NCI-H1092 treated with DMSO at 0.1 percent for 48 hours (cell line): Measurements from ENCODE around the gene AKAP6.
A peak's percentile ranks its signal among the peaks of the same experiment; 100 is the strongest.

Experiments
- DNase-seq: peaks from one replicate; lab custom pipeline; 2025; lab: John Stamatoyannopoulos, UW

The AKAP6 gene

GRCh38 chr14:32407130-32407529, 78.0 kb downstream of the AKAP6 start:
- DNase-seq = no peak

- no peak for DNase-seq
Observed at GRCh38 chr14:32408018-32408417, 78.9 kb downstream of the AKAP6 start.

- no peak for DNase-seq
Observed at GRCh38 chr14:32412103-32412502, 83.0 kb downstream of the AKAP6 start.

- DNase-seq = no peak
Observed at GRCh38 chr14:32412532-32412931, 83.4 kb downstream of the AKAP6 start.

- no peak for DNase-seq
Observed at GRCh38 chr14:32413967-32414640, 85.0 kb downstream of the AKAP6 start.

- no peak for DNase-seq
Observed at GRCh38 chr14:32414808-32415255, 85.7 kb downstream of the AKAP6 start.

- peak; percentile 18 for DNase-seq
Observed at GRCh38 chr14:32417956-32418552, 89.0 kb downstream of the AKAP6 start.

- DNase-seq = peak; percentile 40
Observed at GRCh38 chr14:32419429-32419828, 90.3 kb downstream of the AKAP6 start.

GRCh38 chr14:32421781-32422180, 92.7 kb downstream of the AKAP6 start:
- DNase-seq = no peak

- DNase-seq = no peak
Observed at GRCh38 chr14:32422440-32422839, 93.3 kb downstream of the AKAP6 start.

GRCh38 chr14:32426028-32426427, 96.9 kb downstream of the AKAP6 start:
- peak; percentile 53 for DNase-seq

- DNase-seq = peak; percentile 56
Observed at GRCh38 chr14:32426586-32427388, 97.7 kb downstream of the AKAP6 start.

- peak; percentile 20 for DNase-seq
Observed at GRCh38 chr14:32427726-32428528, 98.8 kb downstream of the AKAP6 start.

GRCh38 chr14:32428875-32429274, 99.8 kb downstream of the AKAP6 start:
- no peak for DNase-seq

- DNase-seq = no peak
Observed at GRCh38 chr14:32430326-32430725, 101.2 kb downstream of the AKAP6 start.

- DNase-seq = no peak
Observed at GRCh38 chr14:32432813-32433538, 103.9 kb downstream of the AKAP6 start.

GRCh38 chr14:32434180-32434579, 105.1 kb downstream of the AKAP6 start:
- no peak for DNase-seq

- no peak for DNase-seq
Observed at GRCh38 chr14:32434880-32435279, 105.8 kb downstream of the AKAP6 start.

- DNase-seq = no peak
Observed at GRCh38 chr14:32435411-32435810, 106.3 kb downstream of the AKAP6 start.

GRCh38 chr14:32436993-32437392, 107.9 kb downstream of the AKAP6 start:
- DNase-seq = no peak

GRCh38 chr14:32438517-32438916, 109.4 kb downstream of the AKAP6 start:
- no peak for DNase-seq
